ENCODE measurements around the gene PLEK. TPM values are rescaled to one million over a fixed set of nuclear protein-coding genes. Genes with fewer than 3 reads are reported as not detected.

Gene PLEK
- total RNA-seq, 2 experiments from 2014 or later = 6.9 to 7.6 TPM

- ChIA-PET CTCF (interaction anchor here (0.8 kb wide), 1 partner anchor 50 kb away, joined by 3 read pairs; no protein-coding TSS in a partner anchor), POLR2A (no interaction called here)
- Mint-ChIP-seq H3K4me3 (no peak overlapping the region), H3K36me3 (no peaks in the 10 kb centered on the region), H3K27ac (no peak overlapping the region), H3K4me1 (ENCODE audit: low read depth) (peaks cover 13% of the 10 kb centered on the region), H3K9me3 (peaks cover 11% of the 10 kb centered on the region), H3K27me3 (no peaks in the 10 kb centered on the region)
- intact Hi-C loops (cut with micrococcal nuclease) = no loop called here
- no peak for DNase-seq
Measured at GRCh38 chr2:68412127-68412819, 47.2 kb downstream of the PLEK start.

- DNase-seq = no peak
- Mint-ChIP-seq H3K9me3 (no peaks in the 10 kb centered on the region), H3K27me3 (peaks cover 3% of the 10 kb centered on the region), H3K4me3 (no peak overlapping the region), H3K36me3 (no peaks in the 10 kb centered on the region), H3K27ac (no peak overlapping the region), H3K4me1 (ENCODE audit: low read depth) (peaks cover 22% of the 10 kb centered on the region)
- ChIA-PET CTCF (no interaction called here), POLR2A (no interaction called here)
- intact Hi-C loops (cut with micrococcal nuclease) = no loop called here
Measured at GRCh38 chr2:68413466-68413865, 48.4 kb downstream of the PLEK start.

- ChIA-PET CTCF (no interaction called here), POLR2A (no interaction called here)
- intact Hi-C loops (cut with micrococcal nuclease) = no loop called here
- H3K4me1 Mint-ChIP-seq (ENCODE audit: low read depth) = peaks cover 22% of the 10 kb centered on the region
- DNase-seq = no peak
- no peak overlapping the region for H3K4me3 Mint-ChIP-seq
- no peaks in the 10 kb centered on the region for H3K36me3 Mint-ChIP-seq
- no peak overlapping the region for H3K27ac Mint-ChIP-seq
- H3K27me3 Mint-ChIP-seq = peaks cover 3% of the 10 kb centered on the region
- no peaks in the 10 kb centered on the region for H3K9me3 Mint-ChIP-seq
Measured at GRCh38 chr2:68414452-68414851, 49.4 kb downstream of the PLEK start.

DNA sequence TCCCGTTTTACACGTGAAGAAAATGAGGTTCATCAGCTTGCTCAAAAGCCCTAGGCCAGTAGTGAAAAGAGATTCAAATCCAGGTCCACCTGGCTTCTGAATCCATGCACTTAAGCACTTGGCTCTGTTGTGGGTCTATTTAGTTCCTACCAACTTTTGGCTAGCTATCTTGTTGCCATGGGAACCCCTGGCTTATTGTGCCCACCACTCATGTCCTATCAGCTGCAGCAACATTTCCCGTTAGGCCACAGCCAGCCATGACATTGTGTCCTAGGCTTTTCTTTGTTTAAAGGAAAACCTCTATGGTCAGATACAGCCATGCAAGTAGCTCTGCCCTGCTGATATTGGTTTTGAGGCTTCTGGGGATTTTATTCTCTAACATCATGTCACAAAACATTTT, 49.8 kb downstream of the PLEK start:
- peaks cover 3% of the 10 kb centered on the region for H3K27me3 Mint-ChIP-seq
- POLR2A ChIA-PET = no interaction called here
- H3K27ac Mint-ChIP-seq = no peak overlapping the region
- H3K4me1 Mint-ChIP-seq (ENCODE audit: low read depth) = peaks cover 22% of the 10 kb centered on the region
- CTCF ChIA-PET = no interaction called here
- H3K4me3 Mint-ChIP-seq = no peak overlapping the region
- H3K36me3 Mint-ChIP-seq = no peaks in the 10 kb centered on the region
- H3K9me3 Mint-ChIP-seq = no peaks in the 10 kb centered on the region
- DNase-seq = no peak
- intact Hi-C loops (cut with micrococcal nuclease) = no loop called here

DNA sequence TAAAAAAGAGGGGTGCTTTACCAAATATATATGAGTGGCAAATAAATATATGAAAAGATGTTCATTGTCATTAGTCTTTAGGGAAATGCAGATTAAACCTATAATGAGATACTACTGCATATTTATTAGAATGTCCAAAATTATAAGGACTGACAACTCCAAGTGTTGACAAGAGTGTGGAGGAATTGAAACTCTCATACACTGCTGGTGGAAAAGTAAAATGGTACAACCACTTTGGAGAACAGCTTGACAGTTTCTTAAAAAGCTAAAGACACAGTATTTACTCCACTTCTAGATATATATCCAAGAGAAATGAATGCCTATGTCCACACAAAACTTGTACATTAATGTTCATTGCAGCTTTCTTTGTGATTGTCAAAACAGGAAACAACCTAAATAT, 50.4 kb downstream of the PLEK start:
- Mint-ChIP-seq H3K27ac (no peak overlapping the region), H3K36me3 (no peaks in the 10 kb centered on the region), H3K4me3 (no peak overlapping the region), H3K4me1 (ENCODE audit: low read depth) (peaks cover 22% of the 10 kb centered on the region), H3K9me3 (no peaks in the 10 kb centered on the region), H3K27me3 (peaks cover 3% of the 10 kb centered on the region)
- POLR2A ChIA-PET = no interaction called here
- CTCF ChIA-PET = no interaction called here
- DNase-seq = no peak
- intact Hi-C loops (cut with micrococcal nuclease) = no loop called here

DNA sequence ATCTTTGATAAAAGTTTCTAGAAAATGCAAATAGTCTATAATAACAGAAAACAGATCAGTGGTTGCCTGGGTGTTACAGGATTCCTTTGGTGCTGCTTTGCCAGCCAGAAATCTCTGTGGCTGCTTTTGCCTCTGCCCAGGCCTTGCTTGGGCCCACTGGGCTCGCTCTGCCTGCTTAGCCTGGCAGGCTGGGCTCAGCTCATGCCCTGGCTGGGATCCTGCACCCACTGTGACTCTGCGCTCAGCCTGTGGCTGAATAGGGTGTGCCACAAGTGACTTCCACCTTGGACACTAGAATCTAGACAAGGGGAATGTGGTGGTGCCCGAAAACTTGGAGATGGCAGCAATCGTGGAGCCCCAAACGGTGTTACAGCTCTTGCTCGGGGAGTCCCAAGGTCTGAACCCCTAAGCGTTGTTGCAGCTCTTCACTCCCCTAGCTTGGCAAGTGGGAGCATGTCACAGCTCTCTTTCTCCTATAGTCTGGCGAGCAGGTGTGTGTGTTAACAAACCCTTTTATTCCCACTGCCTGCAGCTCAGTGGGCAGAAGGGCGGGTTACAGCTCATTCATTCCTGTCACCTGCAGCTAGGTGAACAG, 51.1 kb downstream of the PLEK start:
- no peaks in the 10 kb centered on the region for H3K36me3 Mint-ChIP-seq
- no peak overlapping the region for H3K4me3 Mint-ChIP-seq
- peaks cover 3% of the 10 kb centered on the region for H3K27me3 Mint-ChIP-seq
- intact Hi-C loops (cut with micrococcal nuclease) = no loop called here
- CTCF ChIA-PET = interaction anchor here (0.6 to 0.9 kb wide), 2 partner anchors 25 to 26 kb away, joined by 3 read pairs; no protein-coding TSS in a partner anchor
- H3K4me1 Mint-ChIP-seq (ENCODE audit: low read depth) = peaks cover 22% of the 10 kb centered on the region
- no peak for DNase-seq
- H3K9me3 Mint-ChIP-seq = no peaks in the 10 kb centered on the region
- POLR2A ChIA-PET = no interaction called here
- no peak overlapping the region for H3K27ac Mint-ChIP-seq

- Mint-ChIP-seq H3K4me1 (ENCODE audit: low read depth) (peaks cover 11% of the 10 kb centered on the region), H3K4me3 (no peak overlapping the region), H3K27me3 (peaks cover 3% of the 10 kb centered on the region), H3K9me3 (no peaks in the 10 kb centered on the region), H3K27ac (no peak overlapping the region), H3K36me3 (no peaks in the 10 kb centered on the region)
- POLR2A ChIA-PET = no interaction called here
- CTCF ChIA-PET = interaction anchor here (0.8 to 1.2 kb wide), 2 partner anchors 24 to 60 kb away, joined by 3 to 4 read pairs; no protein-coding TSS in a partner anchor
- no peak for DNase-seq
- intact Hi-C loops (cut with micrococcal nuclease) = no loop called here
Measured at GRCh38 chr2:68417926-68418325, 52.8 kb downstream of the PLEK start.

- peaks cover 11% of the 10 kb centered on the region for H3K4me1 Mint-ChIP-seq (ENCODE audit: low read depth)
- no peak overlapping the region for H3K4me3 Mint-ChIP-seq
- H3K27ac Mint-ChIP-seq = no peak overlapping the region
- CTCF ChIA-PET = interaction anchor here (1.2 kb wide), 1 partner anchor 60 kb away, joined by 3 read pairs; no protein-coding TSS in a partner anchor
- POLR2A ChIA-PET = no interaction called here
- no peaks in the 10 kb centered on the region for H3K36me3 Mint-ChIP-seq
- no peaks in the 10 kb centered on the region for H3K9me3 Mint-ChIP-seq
- peaks cover 3% of the 10 kb centered on the region for H3K27me3 Mint-ChIP-seq
- intact Hi-C loops (cut with micrococcal nuclease) = no loop called here
- no peak for DNase-seq
Measured at GRCh38 chr2:68418419-68418818, 53.3 kb downstream of the PLEK start.

- no peak overlapping the region for H3K4me3 Mint-ChIP-seq
- H3K9me3 Mint-ChIP-seq = no peaks in the 10 kb centered on the region
- peaks cover 11% of the 10 kb centered on the region for H3K4me1 Mint-ChIP-seq (ENCODE audit: low read depth)
- POLR2A ChIA-PET = no interaction called here
- peaks cover 3% of the 10 kb centered on the region for H3K27me3 Mint-ChIP-seq
- DNase-seq = no peak
- CTCF ChIA-PET = interaction anchor here (0.7 to 1.2 kb wide), 2 partner anchors 23 to 61 kb away, joined by 3 read pairs; no protein-coding TSS in a partner anchor
- no peak overlapping the region for H3K27ac Mint-ChIP-seq
- intact Hi-C loops (cut with micrococcal nuclease) = no loop called here
- H3K36me3 Mint-ChIP-seq = no peaks in the 10 kb centered on the region
Measured at GRCh38 chr2:68418855-68419254, 53.8 kb downstream of the PLEK start.

GRCh38 chr2:68420254-68420910, 55.3 kb downstream of the PLEK start:
- ChIA-PET POLR2A (no interaction called here), CTCF (no interaction called here)
- Mint-ChIP-seq H3K9me3 (no peaks in the 10 kb centered on the region), H3K4me1 (ENCODE audit: low read depth) (peaks cover 11% of the 10 kb centered on the region), H3K27ac (no peak overlapping the region), H3K36me3 (no peaks in the 10 kb centered on the region), H3K27me3 (peaks cover 3% of the 10 kb centered on the region), H3K4me3 (no peak overlapping the region)
- DNase-seq = no peak
- intact Hi-C loops (cut with micrococcal nuclease) = no loop called here

DNA sequence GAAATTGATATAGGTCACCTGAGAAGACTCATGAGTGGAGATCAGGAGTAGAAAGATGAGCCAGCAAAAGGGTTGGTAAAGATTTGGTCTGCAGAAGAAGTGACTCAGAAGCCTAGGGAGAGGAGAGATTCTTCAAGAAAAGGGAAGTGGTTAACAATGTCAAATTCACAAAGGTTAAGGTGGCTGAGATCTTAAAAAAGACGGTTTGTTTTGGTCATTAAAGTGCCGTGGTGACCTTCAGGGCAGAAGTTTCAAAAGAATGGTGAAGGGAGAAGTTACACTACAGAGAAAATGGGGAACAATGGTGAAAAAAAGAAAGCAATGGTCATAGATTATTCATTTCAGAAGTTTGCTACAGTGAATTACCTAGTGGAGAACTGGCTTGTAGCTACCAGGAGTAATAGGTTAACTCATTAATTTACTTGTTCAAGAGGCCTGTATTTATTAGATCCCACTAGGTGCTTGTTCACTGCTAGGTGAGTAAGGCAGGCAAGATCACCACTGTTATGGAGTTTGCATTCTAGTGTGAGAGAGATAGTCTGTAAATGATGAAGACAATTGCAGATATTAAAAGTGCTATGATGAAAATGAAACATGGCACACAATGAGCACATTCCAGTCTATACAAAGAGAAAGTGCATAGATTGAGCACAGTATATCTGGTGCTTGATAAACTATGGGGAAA, 59.0 kb downstream of the PLEK start:
- Mint-ChIP-seq H3K27me3 (no peaks in the 10 kb centered on the region), H3K9me3 (no peaks in the 10 kb centered on the region), H3K4me3 (no peak overlapping the region), H3K27ac (no peak overlapping the region), H3K36me3 (no peaks in the 10 kb centered on the region), H3K4me1 (ENCODE audit: low read depth) (peaks cover 18% of the 10 kb centered on the region)
- POLR2A ChIA-PET = no interaction called here
- DNase-seq = no peak
- CTCF ChIA-PET = interaction anchor here (1.1 kb wide), 1 partner anchor 42 kb away, joined by 3 read pairs; no protein-coding TSS in a partner anchor
- intact Hi-C loops (cut with micrococcal nuclease) = loop anchor here (1.0 to 2.0 kb wide), 4 partner anchors 17 to 62 kb away; no protein-coding TSS in a partner anchor

- Mint-ChIP-seq H3K36me3 (no peaks in the 10 kb centered on the region), H3K9me3 (no peaks in the 10 kb centered on the region), H3K4me1 (ENCODE audit: low read depth) (peaks cover 18% of the 10 kb centered on the region), H3K27ac (no peak overlapping the region), H3K27me3 (no peaks in the 10 kb centered on the region), H3K4me3 (no peak overlapping the region)
- ChIA-PET POLR2A (no interaction called here), CTCF (interaction anchor here (1.1 kb wide), 1 partner anchor 41 kb away, joined by 3 read pairs; no protein-coding TSS in a partner anchor)
- no peak for DNase-seq
- intact Hi-C loops (cut with micrococcal nuclease) = loop anchor here (2.0 kb wide), 1 partner anchor 55 kb away; no protein-coding TSS in a partner anchor
Measured at GRCh38 chr2:68425503-68425902, 60.4 kb downstream of the PLEK start.
